ENCODE data around the gene PLA2G12A.

GRCh38 chr4:109671350-109671749, 58.5 kb downstream of the PLA2G12A start:
- no peak for TF ChIP-seq POLR2A (IDR thresholded peaks at IDR 0.05)
- no peak for TF ChIP-seq CTCF (IDR thresholded peaks at IDR 0.05)

Data from uterus (tissue), 2 donors.